Endothelial cell of umbilical vein (primary cell): ENCODE measurements around the gene GLCE. TPM values are rescaled to one million over a fixed set of nuclear protein-coding genes. Genes with fewer than 3 reads are reported as not detected.

ENCODE experiments used
- BruUV-seq: library from RNA; stranded (reverse); fragments of 400-500 nt; replicated peaks from 2 replicates; lab custom pipeline; 2021; lab: Mats Ljungman, UMichigan
- CTCF ChIA-PET: fragments of 300-600, 350-600 bp; sonication (Branson Sonifier 250); formaldehyde crosslinking; loops from one replicate; lab custom pipeline; 2021; ENCODE audit warnings: antibody characterized with exemption, inconsistent platforms; lab: Charles Lee
- POLR2A ChIA-PET: fragments of 300-600, 350-600 bp; sonication (Branson Sonifier 250); formaldehyde crosslinking; loops from one replicate; lab custom pipeline; 2021; ENCODE audit warnings: antibody characterized with exemption, inconsistent platforms; lab: Charles Lee
- DNase-seq: peaks from one replicate; pipeline ENCODE4 v3.0.0-alpha.2; 2011; ENCODE audit warnings: low read depth, low spot score
- FAIRE-seq: peaks from 2 replicates; lab custom pipeline; 2011; peaks lifted over from hg19 to GRCh38; lab: Jason Lieb, UNC
- H2AFZ ChIP-seq: 2 replicates; pipeline ENCODE4 v1.6.0; 2012; ENCODE audit warnings: low read depth, low read length, control low read depth, inconsistent platforms
- H3K27ac ChIP-seq: 2 replicates; pipeline ENCODE4 v1.5.1; 2011; ENCODE audit warnings: low read depth, mild to moderate bottlenecking, control low read depth, low read length, moderate library complexity; ENCODE audit not compliant: insufficient read depth
- H3K27me3 ChIP-seq, 2 experiments: 2 replicates each; pipeline versions ENCODE4 v1.6.0 to v1.6.1; 2011; ENCODE audit warnings: low read length in 2 of 2, mixed read lengths in 1 of 2; ENCODE audit not compliant: control insufficient read depth in 2 of 2, insufficient read depth in 2 of 2
- H3K36me3 ChIP-seq, 2 experiments: 2 replicates in 1 of 2; 3 replicates in 1 of 2; pipeline ENCODE4 v1.5.1; 2011; ENCODE audit warnings: low read length in 2 of 2, mild to moderate bottlenecking in 1 of 2, moderate library complexity in 1 of 2; ENCODE audit not compliant: control insufficient read depth in 2 of 2, insufficient read depth in 2 of 2; ENCODE audit errors: extremely low read depth in 1 of 2
- H3K4me1 ChIP-seq: 3 replicates; pipeline ENCODE4 v1.5.1; 2011; ENCODE audit warnings: mild to moderate bottlenecking, low read length; ENCODE audit not compliant: control insufficient read depth, insufficient read depth; ENCODE audit errors: extremely low read depth
- H3K4me2 ChIP-seq: 2 replicates; pipeline ENCODE4 v1.6.1; 2011; ENCODE audit warnings: low read length, control low read depth, mixed read lengths; ENCODE audit not compliant: insufficient read depth
- H3K4me3 ChIP-seq, 3 experiments: fragments of 200-600 bp in 1 of 3; sonication (generic), shearing (Covaris generic) in 1 of 3; replicated peaks in 1 of 3; 2 replicates each; pipeline ENCODE4 v1.5.1; 2011 to 2016; ENCODE audit warnings: control low read depth in 3 of 3, low read length in 3 of 3, mild to moderate bottlenecking in 2 of 3, inconsistent platforms in 1 of 3, low read depth in 1 of 3, moderate library complexity in 1 of 3; ENCODE audit not compliant: insufficient read depth in 1 of 3
- H3K79me2 ChIP-seq: 2 replicates; pipeline ENCODE4 v1.6.0; 2012; ENCODE audit warnings: low read length, inconsistent platforms; ENCODE audit not compliant: control insufficient read depth, insufficient read depth
- H3K9ac ChIP-seq: replicated peaks from 2 replicates; pipeline ENCODE3; 2011; ENCODE audit warnings: low read length, control low read depth; ENCODE audit not compliant: insufficient read depth; ENCODE audit errors: extremely low read depth
- H3K9me1 ChIP-seq: replicated peaks from 3 replicates; pipeline ENCODE4 v1.6.0; 2011; ENCODE audit warnings: mild to moderate bottlenecking, low read length; ENCODE audit not compliant: control insufficient read depth, insufficient read depth; ENCODE audit errors: extremely low read depth
- H3K9me3 ChIP-seq: replicated peaks from 2 replicates; pipeline ENCODE4 v1.5.1; 2012; ENCODE audit warnings: low read length, inconsistent platforms; ENCODE audit not compliant: control insufficient read depth, insufficient read depth
- H4K20me1 ChIP-seq: replicated peaks from 2 replicates; pipeline ENCODE3; 2011; ENCODE audit warnings: mild to moderate bottlenecking, low read length; ENCODE audit not compliant: control insufficient read depth, insufficient read depth; ENCODE audit errors: extremely low read depth
- CTCF ChIP-seq, 2 donors: IDR thresholded peaks; 1 replicate in 1 of 2; 2 replicates in 1 of 2; pipeline ENCODE4 v1.5.1; 2011; ENCODE audit warnings: low read length in 2 of 2, mild to moderate bottlenecking in 2 of 2, moderate library complexity in 2 of 2, control low read depth in 1 of 2, inconsistent platforms in 1 of 2, low read depth in 1 of 2; ENCODE audit not compliant: insufficient read depth in 1 of 2; ENCODE audit errors: extremely low read depth in 1 of 2
- EZH2 ChIP-seq: IDR thresholded peaks from 2 replicates; pipeline ENCODE4 v1.6.1; 2012; ENCODE audit warnings: borderline replicate concordance, low read depth, mild to moderate bottlenecking, moderate library complexity, low read length, inconsistent platforms; ENCODE audit not compliant: severe bottlenecking
- GATA2 ChIP-seq: IDR thresholded peaks from 2 replicates; pipeline ENCODE4 v1.7.0; 2011; ENCODE audit warnings: low read depth, mild to moderate bottlenecking, moderate library complexity, mixed read lengths, low read length; ENCODE audit not compliant: insufficient read length, insufficient read depth
- JUN ChIP-seq: IDR thresholded peaks from 2 replicates; pipeline ENCODE4 v1.6.1; 2011; ENCODE audit warnings: borderline replicate concordance, low read depth; ENCODE audit not compliant: insufficient read length, insufficient read depth
- MAX ChIP-seq: IDR thresholded peaks from 2 replicates; pipeline ENCODE4 v1.6.1; 2011; ENCODE audit not compliant: insufficient read depth, insufficient read length
- POLR2A ChIP-seq: IDR thresholded peaks from 2 replicates; pipeline ENCODE4 v1.6.1; 2012; ENCODE audit warnings: low read depth, mild to moderate bottlenecking, control low read depth, low read length
- POLR2AphosphoS5 ChIP-seq: IDR thresholded peaks from 2 replicates; pipeline ENCODE4 v1.6.1; 2012; ENCODE audit warnings: low read depth, mild to moderate bottlenecking, control low read depth, low read length, moderate library complexity; ENCODE audit not compliant: insufficient read depth
- dilution Hi-C: fragments of 300-500 bp; cut with MboI; formaldehyde crosslinking; loops from one replicate; pipeline ENCODE4 v1.15.0; 2019; ENCODE audit warnings: low sequenced_read_pairs; ENCODE audit not compliant: extremely low pct_ligation_motif_present
- intact Hi-C: fragments of 100-400 bp; cut with micrococcal nuclease; formaldehyde crosslinking; loops from one replicate; pipeline ENCODE4 v1.10.0; 2022
- polyA plus RNA-seq, 4 experiments: library from polyadenylated mRNA; depleted of rRNA in 3 of 4; stranded (reverse) in 3 of 4; unstranded in 1 of 4; fragments of >200 nt; gene quantifications; 2 replicates each; pipeline versions ENCODE4 v1.2.1 to v1.2.3, GENCODE V29; 2011 to 2012; ENCODE audit warnings: missing spikeins in 1 of 4
- total RNA-seq: library from RNA; stranded (reverse); gene quantifications from 2 replicates; pipeline ENCODE4 v1.2.3, GENCODE V29; 2021

Gene GLCE
- total and polyA plus RNA-seq, 2 donors (not counting 3 experiments of a cell fraction or from before 2014, with no cell fraction given), result 48.1 to 86.6 TPM

- FAIRE-seq, result no peak
- Histone ChIP-seq H3K9me1 (no peaks in the 10 kb centered on the region), H3K36me3 (no peaks in the 10 kb centered on the region), H3K4me2 (no peak overlapping the region), H3K79me2 (peaks cover 29% of the 10 kb centered on the region), H2AFZ (no peak overlapping the region), H3K27ac (no peak overlapping the region), H3K27me3 (no peaks in the 10 kb centered on the region), H3K9me3 (no peaks in the 10 kb centered on the region), H3K4me1 (peaks cover 42% of the 10 kb centered on the region), H3K4me3 (no peak overlapping the region), H4K20me1 (no peaks in the 10 kb centered on the region), H3K9ac (no peak overlapping the region)
- ChIA-PET POLR2A (no interaction called here), CTCF (interaction anchor here (1.0 kb wide), 2 partner anchors 107 to 127 kb away, joined by 3 read pairs; no protein-coding TSS in a partner anchor)
- intact Hi-C loops, result no loop called here
- BruUV-seq, result no TSS peak
- dilution Hi-C loops, result no loop called here
- DNase-seq, result no peak
- TF ChIP-seq JUN, result no peak
Observed at GRCh38 chr15:69158201-69158842, 2.1 kb upstream of the GLCE start.

GRCh38 chr15:69158843-69159240 is 1.6 kb upstream of the GLCE start:
- dilution Hi-C loops, result no loop called here
- BruUV-seq, result no TSS peak
- no peak overlapping the region for H3K27ac ChIP-seq
- ChIA-PET CTCF (interaction anchor here (1.0 kb wide), 2 partner anchors 106 to 127 kb away, joined by 3 read pairs; no protein-coding TSS in a partner anchor), POLR2A (no interaction called here)
- H4K20me1 ChIP-seq, result no peaks in the 10 kb centered on the region
- DNase-seq (no peak), FAIRE-seq (no peak)
- H3K79me2 ChIP-seq, result peaks cover 34% of the 10 kb centered on the region
- H3K27me3 ChIP-seq, result no peaks in the 10 kb centered on the region
- H3K9me1 ChIP-seq, result no peaks in the 10 kb centered on the region
- no peak overlapping the region for H3K4me3 ChIP-seq
- no peak overlapping the region for H2AFZ ChIP-seq
- H3K4me1 ChIP-seq, result peaks cover 44% of the 10 kb centered on the region
- H3K4me2 ChIP-seq, result no peak overlapping the region
- no peaks in the 10 kb centered on the region for H3K9me3 ChIP-seq
- no peak overlapping the region for H3K9ac ChIP-seq
- intact Hi-C loops, result no loop called here
- H3K36me3 ChIP-seq, result no peaks in the 10 kb centered on the region
- TF ChIP-seq JUN (no peak), CTCF (IDR thresholded peaks at IDR 0.05; ENCODE audit: extremely low read depth in 1 of 2, insufficient read depth in 1 of 2, low read depth in 1 of 2, low read length in 2 of 2) (no peak), EZH2 (no peak), GATA2 (no peak), POLR2AphosphoS5 (no peak), POLR2A (no peak), MAX (no peak)
